K562 (cell line): ENCODE results near the gene AZGP1. TPM values are rescaled to one million over a fixed set of nuclear protein-coding genes. Genes with fewer than 3 reads are reported as not detected.

Experiments
- ATAC-seq: fragments of 200-7000 bp; cut with Tn5 transposase; 3 replicates; pipeline ENCODE4 v1.9.1; 2020; ENCODE audit warnings: moderate library complexity
- BruUV-seq: library from RNA; stranded (reverse); fragments of 400-500 nt; replicated peaks from 2 replicates; lab custom pipeline; 2021; lab: Mats Ljungman, UMichigan
- CTCF ChIA-PET: fragments of 300-600 bp; formaldehyde crosslinking; extraction: SDS; loops from one replicate; lab custom pipeline; 2021; ENCODE audit warnings: low intra/inter-chr PET ratio; lab: Yijun Ruan, JAX
- POLR2A ChIA-PET: fragments of 300-600, 350-650 bp; sonication (Branson Sonifier 250); formaldehyde crosslinking; extraction: SDS; loops from one replicate; lab custom pipeline; 2021; ENCODE audit warnings: antibody characterized with exemption, inconsistent platforms; lab: Yijun Ruan, JAX
- DNase-seq, 4 experiments: peaks; one replicate each; pipeline versions ENCODE4 v3.0.0 to v3.0.0-alpha.2; 2011 to 2018; ENCODE audit warnings: low spot score in 3 of 4, mixed read lengths in 3 of 4; ENCODE audit errors: extremely low read depth in 1 of 4
- FAIRE-seq: peaks from 2 replicates; lab custom pipeline; 2011; peaks lifted over from hg19 to GRCh38; lab: Jason Lieb, UNC
- H2AFZ ChIP-seq: 2 replicates; pipeline ENCODE4 v1.6.0; 2011; ENCODE audit warnings: low read depth, low read length, control low read depth, inconsistent platforms
- H3K27ac ChIP-seq: fragments of 200-600 bp; 3 replicates; pipeline ENCODE4 v1.8.0; 2011; ENCODE audit warnings: low read depth, mild to moderate bottlenecking, control low read depth, inconsistent platforms, low read length, moderate library complexity, mixed read lengths; ENCODE audit errors: extremely low read depth
- H3K27me3 ChIP-seq, 2 experiments: fragments of 300-600 bp in 1 of 2; 2 replicates in 1 of 2; 3 replicates in 1 of 2; pipeline versions ENCODE4 v1.6.0 to v1.8.0; 2011; ENCODE audit warnings: inconsistent platforms in 2 of 2, low read length in 2 of 2, mild to moderate bottlenecking in 1 of 2, mixed read lengths in 1 of 2, moderate library complexity in 1 of 2; ENCODE audit not compliant: control insufficient read depth in 2 of 2, insufficient read depth in 2 of 2
- H3K36me3 ChIP-seq: fragments of 300-600 bp; 3 replicates; pipeline ENCODE4 v1.8.0; 2011; ENCODE audit warnings: mild to moderate bottlenecking, low read length, inconsistent platforms; ENCODE audit not compliant: control insufficient read depth, insufficient read depth
- H3K4me1 ChIP-seq, 2 experiments: fragments of 200-600 bp in 1 of 2; replicated peaks in 1 of 2; 2 replicates in 1 of 2; 3 replicates in 1 of 2; pipeline versions ENCODE4 v1.5.1 to v1.8.0; 2011; ENCODE audit warnings: inconsistent platforms in 2 of 2, low read length in 2 of 2, mild to moderate bottlenecking in 1 of 2, mixed read lengths in 1 of 2, moderate library complexity in 1 of 2; ENCODE audit not compliant: control insufficient read depth in 2 of 2, insufficient read depth in 2 of 2
- H3K4me2 ChIP-seq: 2 replicates; pipeline ENCODE4 v1.6.1; 2011; ENCODE audit warnings: low read length, control low read depth, inconsistent platforms, mixed read lengths; ENCODE audit not compliant: insufficient read depth
- H3K4me3 ChIP-seq: fragments of 200-600 bp; sonication (generic), shearing (Covaris generic); 2 replicates; pipeline ENCODE4 v1.5.1; 2016; ENCODE audit warnings: control low read depth, inconsistent platforms
- H3K79me2 ChIP-seq: fragments of 200-600 bp; 3 replicates; pipeline ENCODE4 v1.8.0; 2011; ENCODE audit warnings: low read length, inconsistent platforms; ENCODE audit not compliant: control insufficient read depth, insufficient read depth
- H3K9ac ChIP-seq, 2 experiments: 2 replicates each; pipeline versions ENCODE4 v1.6.0 to v1.6.1; 2011; ENCODE audit warnings: low read depth in 2 of 2, low read length in 2 of 2, control low read depth in 1 of 2, inconsistent platforms in 1 of 2, mild to moderate bottlenecking in 1 of 2, mixed read lengths in 1 of 2; ENCODE audit not compliant: insufficient read depth in 1 of 2
- H3K9me1 ChIP-seq: one replicate; pipeline ENCODE4 v1.6.0; 2011; ENCODE audit warnings: inconsistent platforms, mild to moderate bottlenecking, low read length, moderate library complexity; ENCODE audit not compliant: control insufficient read depth, insufficient read depth
- H3K9me3 ChIP-seq: replicated peaks from 2 replicates; pipeline ENCODE4 v1.5.1; 2011; ENCODE audit warnings: low read depth, low read length, inconsistent platforms; ENCODE audit not compliant: control insufficient read depth, insufficient read depth
- H4K20me1 ChIP-seq: replicated peaks from 2 replicates; pipeline ENCODE4 v1.6.1; 2011; ENCODE audit warnings: low read length, inconsistent platforms, mixed read lengths; ENCODE audit not compliant: control insufficient read depth, insufficient read depth
- CBX1 ChIP-seq: sonication (generic); IDR thresholded peaks from 2 replicates; pipeline ENCODE4 v1.6.1; 2016; ENCODE audit warnings: antibody characterized with exemption, low read depth, mild to moderate bottlenecking
- CBX5 ChIP-seq: IDR thresholded peaks from 2 replicates; pipeline ENCODE4 v1.6.1; 2014; ENCODE audit warnings: low read depth, borderline replicate concordance
- EHMT2 ChIP-seq: fragments of 450-650 bp; IDR thresholded peaks from 2 replicates; pipeline ENCODE4 v1.6.1; 2018; ENCODE audit warnings: antibody characterized with exemption
- ESRRB ChIP-seq: fragments of 250-450 bp; sonication (Bioruptor Pico); IDR thresholded peaks from 2 replicates; pipeline ENCODE4 v1.5.0; 2020; ENCODE audit warnings: mild to moderate bottlenecking, moderate library complexity, borderline replicate concordance
- JUNB ChIP-seq: fragments of 450-650 bp; formaldehyde crosslinking; conservative IDR thresholded peaks from 2 replicates; pipeline ENCODE4 v1.4.0; 2020; ENCODE audit warnings: mild to moderate bottlenecking
- MAX ChIP-seq: sonication (generic); formaldehyde crosslinking; IDR thresholded peaks from 2 replicates; pipeline ENCODE4 v1.9.0; 2022; ENCODE audit warnings: mild to moderate bottlenecking, missing genetic modification reagents
- MEF2A ChIP-seq: IDR thresholded peaks from 2 replicates; pipeline ENCODE4 v1.6.1; 2011; ENCODE audit warnings: low read depth, mild to moderate bottlenecking, low read length, moderate library complexity; ENCODE audit not compliant: control insufficient read depth
- MYNN ChIP-seq, 2 experiments: sonication (generic); formaldehyde crosslinking in 1 of 2; IDR thresholded peaks; 2 replicates each; pipeline versions ENCODE4 v1.5.0 to v1.6.1; 2016 to 2020; ENCODE audit warnings: antibody characterized with exemption in 1 of 2, missing genetic modification reagents in 1 of 2
- NR0B1 ChIP-seq: fragments of 450-650 bp; IDR thresholded peaks from one replicate; pipeline ENCODE4 v1.6.1; 2018; ENCODE audit warnings: mild to moderate bottlenecking, moderate library complexity; ENCODE audit not compliant: partially characterized antibody
- PKNOX1 ChIP-seq: fragments of 450-650 bp; IDR thresholded peaks from 2 replicates; pipeline ENCODE4 v1.6.1; 2016
- TBL1XR1 ChIP-seq, 2 experiments: IDR thresholded peaks; 2 replicates each; pipeline ENCODE4 v1.6.1; 2012; ENCODE audit warnings: improper control_type of control experiment in 2 of 2, low read length in 2 of 2, mild to moderate bottlenecking in 1 of 2
- TCF3 ChIP-seq: sonication (generic); formaldehyde crosslinking; IDR thresholded peaks from 2 replicates; pipeline ENCODE4 v1.4.0; 2020; ENCODE audit warnings: mild to moderate bottlenecking, missing genetic modification reagents
- TCF7 ChIP-seq: sonication (generic); IDR thresholded peaks from 2 replicates; pipeline ENCODE4 v1.6.1; 2016; ENCODE audit warnings: antibody characterized with exemption, borderline replicate concordance
- TRIM28 ChIP-seq: fragments of 450-650 bp; IDR thresholded peaks from 2 replicates; pipeline ENCODE4 v1.6.1; 2017
- XRCC3 ChIP-seq: fragments of 450-650 bp; IDR thresholded peaks from 2 replicates; pipeline ENCODE4 v1.6.1; 2017; ENCODE audit warnings: mild to moderate bottlenecking, moderate library complexity
- ZEB2 ChIP-seq: fragments of 450-650 bp; IDR thresholded peaks from 2 replicates; pipeline ENCODE4 v1.6.1; 2016
- ZNF280A ChIP-seq: fragments of 450-650 bp; IDR thresholded peaks from 2 replicates; pipeline ENCODE4 v1.6.1; 2018; ENCODE audit warnings: mild to moderate bottlenecking, low read depth; ENCODE audit not compliant: partially characterized antibody
- WGBS: fragments of 100-300 bp; shearing (Covaris generic); methylation state at CpG from one replicate; pipeline ENCODE4 v1.1.6; 2016; ENCODE audit warnings: low coverage, mixed read lengths; ENCODE audit not compliant: insufficient coverage; ENCODE audit errors: missing lambda C conversion rate; 5-methylcytosine and 5-hydroxymethylcytosine counted together
- in situ Hi-C: fragments of 300-500 bp; cut with MboI; formaldehyde crosslinking; loops from 4 replicates; pipeline ENCODE4 v1.15.0; 2018; ENCODE audit warnings: inconsistent platforms, mixed read lengths
- intact Hi-C: fragments of 100-400 bp; cut with micrococcal nuclease; formaldehyde crosslinking; loops from 2 replicates; pipeline ENCODE4 v1.14.2; 2022
- polyA plus RNA-seq, 8 experiments: library from polyadenylated mRNA; depleted of rRNA in 4 of 8; stranded (reverse) in 5 of 8; unstranded in 3 of 8; fragments of >200 nt; fragmentation: Nextera tagmentation in 2 of 8; fragmentation: Illumina TruSeq in 1 of 8; extraction: Ambion mirVana in 2 of 8; extraction: Trizol in 1 of 8; gene quantifications; 2 replicates each; pipeline versions ENCODE4 v1.2.1 to v1.2.3, GENCODE V29; 2011 to 2014; ENCODE audit warnings: inconsistent platforms in 1 of 8, missing spikeins in 1 of 8
- total RNA-seq, 7 experiments: library from RNA; depleted of rRNA in 6 of 7; stranded (reverse); fragments of >200 nt in 6 of 7; fragmentation: Illumina TruSeq in 2 of 7; extraction: Trizol in 2 of 7; gene quantifications; 2 replicates each; pipeline versions ENCODE4 v1.2.1 to v1.2.3, GENCODE V29; 2011 to 2021; ENCODE audit warnings: low replicate concordance in 1 of 7
- TF ChIP-seq, protein P1 (sequence below): IDR thresholded peaks from 2 replicates; pipeline ENCODE4 v1.6.1; 2012; ENCODE audit warnings: low read depth, low read length, improper control_type of control experiment, borderline replicate concordance

AZGP1 gene
- total and polyA plus RNA-seq, 9 of the 15 experiments (the other 6 are each of a cell fraction or from before 2014, with no cell fraction given): 0.18 to 0.53 TPM; not detected in 7

GRCh38 chr7:99938296-99938695, 37.5 kb downstream of the AZGP1 start:
- CTCF ChIA-PET: no interaction called here
- 4% methylated on average over 2 of the region's 2 CpGs for WGBS
- no peaks in the 10 kb centered on the region for H3K36me3 ChIP-seq
- in situ Hi-C loops: loop anchor here (5.0 kb wide), 1 partner anchor 49 kb away; no protein-coding TSS in a partner anchor
- H3K4me1 ChIP-seq: peaks cover 0 to 7% of the 10 kb centered on the region in 2 experiments; a peak in 3 of 5 replicates
- no peaks in the 10 kb centered on the region for H4K20me1 ChIP-seq
- H2AFZ ChIP-seq: no peak overlapping the region
- no peaks in the 10 kb centered on the region for H3K79me2 ChIP-seq
- intact Hi-C loops: no loop called here
- H3K9me3 ChIP-seq: peaks cover 10% of the 10 kb centered on the region
- no peak for DNase-seq
- no TSS peak for BruUV-seq
- no peak overlapping the region for H3K4me2 ChIP-seq
- H3K4me3 ChIP-seq: no peak overlapping the region
- no peak overlapping the region for H3K27ac ChIP-seq
- POLR2A ChIA-PET: interaction anchor here (0.7 kb wide), 1 partner anchor 9 kb away, joined by 3 read pairs; the partner anchor contains the start of gene GJC3
- no peak for ATAC-seq
- no peak overlapping the region for H3K9ac ChIP-seq
- no peak for FAIRE-seq
- no peaks in the 10 kb centered on the region for H3K27me3 ChIP-seq
- no peaks in the 10 kb centered on the region for H3K9me1 ChIP-seq
- TF ChIP-seq TCF7 (no peak), CBX1 (peak; percentile 62; the same call in 1 of the 2 replicates), TRIM28 (peak; percentile 98), ZEB2 (peak; percentile 28; the same call in 1 of the 2 replicates), MEF2A (no peak), PKNOX1 (peak; percentile 60), NR0B1 (no peak), ZNF280A (peak; percentile 81), JUNB (CRISPR knock-in tag) (no peak), EHMT2 (peak; percentile 75), MYNN (IDR thresholded peaks at IDR 0.05) (no peak), MYNN (CRISPR knock-in tag; IDR thresholded peaks at IDR 0.05) (no peak), TCF3 (CRISPR knock-in tag) (no peak), XRCC3 (peak; percentile 80; the same call in 1 of the 2 replicates), ESRRB (CRISPR knock-in tag) (no peak), CBX5 (peak; percentile 97), TBL1XR1 (IDR thresholded peaks at IDR 0.05; ENCODE audit: low read length in 2 of 2) (no peak), MAX (CRISPR knock-in tag) (no peak)
- TF ChIP-seq, protein P1, sequence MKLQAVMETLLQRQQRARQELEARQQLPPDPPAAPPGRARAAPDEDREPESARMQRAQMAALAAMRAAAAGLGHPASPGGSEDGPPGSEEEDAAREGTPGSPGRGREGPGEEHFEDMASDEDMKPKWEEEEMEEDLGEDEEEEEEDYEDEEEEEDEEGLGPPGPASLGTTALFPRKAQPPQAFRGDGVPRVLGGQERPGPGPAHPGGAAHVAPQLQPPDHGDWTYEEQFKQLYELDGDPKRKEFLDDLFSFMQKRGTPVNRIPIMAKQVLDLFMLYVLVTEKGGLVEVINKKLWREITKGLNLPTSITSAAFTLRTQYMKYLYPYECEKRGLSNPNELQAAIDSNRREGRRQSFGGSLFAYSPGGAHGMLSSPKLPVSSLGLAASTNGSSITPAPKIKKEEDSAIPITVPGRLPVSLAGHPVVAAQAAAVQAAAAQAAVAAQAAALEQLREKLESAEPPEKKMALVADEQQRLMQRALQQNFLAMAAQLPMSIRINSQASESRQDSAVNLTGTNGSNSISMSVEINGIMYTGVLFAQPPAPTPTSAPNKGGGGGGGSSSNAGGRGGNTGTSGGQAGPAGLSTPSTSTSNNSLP: no peak
